Stimulated activated CD8-positive, alpha-beta memory T cell treated with anti-CD3 and anti-CD28 coated beads, Interleukin-2, amount 100 ng/mL, for 1 hour (primary cell): ENCODE measurements around the gene DTWD1.
"Not testable (repeated sequence)": the region's sequence is repeated elsewhere in the genome, so short reads cannot be mapped to it uniquely, and the experiment has no call there.

ENCODE experiments used
- DNase-seq, 2 donors: peaks; one replicate each; pipeline ENCODE4 v3.0.0-alpha.2; 2020; ENCODE audit warnings: low read depth in 2 of 2

The DTWD1 gene

GRCh38 chr15:49645941-49646340 lies 25.1 kb downstream of the DTWD1 start:
- no peak for DNase-seq

GRCh38 chr15:49646891-49647290 lies 26.0 kb downstream of the DTWD1 start:
- DNase-seq: no peak

- no peak for DNase-seq
Observed at GRCh38 chr15:49649987-49650386, 29.1 kb downstream of the DTWD1 start.

- no peak for DNase-seq
Observed at GRCh38 chr15:49650676-49651075, 29.8 kb downstream of the DTWD1 start.

GRCh38 chr15:49652922-49653321 lies 32.1 kb downstream of the DTWD1 start:
- DNase-seq: no peak

- no peak for DNase-seq
Observed at GRCh38 chr15:49656734-49657133, 35.9 kb downstream of the DTWD1 start.

- no peak for DNase-seq
Observed at GRCh38 chr15:49664716-49665115, 43.9 kb downstream of the DTWD1 start.

GRCh38 chr15:49666486-49666885 lies 45.6 kb downstream of the DTWD1 start:
- DNase-seq: not testable (repeated sequence)

GRCh38 chr15:49669288-49669687 lies 48.4 kb downstream of the DTWD1 start:
- DNase-seq: no peak

GRCh38 chr15:49673861-49674260 lies 53.0 kb downstream of the DTWD1 start:
- DNase-seq: no peak

GRCh38 chr15:49674370-49674769 lies 53.5 kb downstream of the DTWD1 start:
- no peak for DNase-seq

GRCh38 chr15:49675041-49675440 lies 54.2 kb downstream of the DTWD1 start:
- DNase-seq: no peak

- no peak for DNase-seq
Observed at GRCh38 chr15:49678655-49679054, 57.8 kb downstream of the DTWD1 start.

GRCh38 chr15:49686599-49686998 lies 65.8 kb downstream of the DTWD1 start:
- DNase-seq: no peak

- DNase-seq: no peak
Observed at GRCh38 chr15:49688135-49688790, 67.4 kb downstream of the DTWD1 start.

- no peak for DNase-seq
Observed at GRCh38 chr15:49692514-49693090, 71.8 kb downstream of the DTWD1 start.

GRCh38 chr15:49693498-49693897 lies 72.7 kb downstream of the DTWD1 start:
- no peak for DNase-seq

- no peak for DNase-seq
Observed at GRCh38 chr15:49696433-49696832, 75.6 kb downstream of the DTWD1 start.

GRCh38 chr15:49697121-49697520 lies 76.3 kb downstream of the DTWD1 start:
- DNase-seq: no peak

- DNase-seq: not testable (repeated sequence)
Observed at GRCh38 chr15:49702982-49703381, 82.1 kb downstream of the DTWD1 start.
